GM12878 (cell line): ENCODE results near the gene ATP6AP2. TPM values are rescaled to one million over a fixed set of nuclear protein-coding genes. Genes with fewer than 3 reads are reported as not detected.

ENCODE experiments used
- ATAC-seq: fragments of 200-7000 bp; cut with Tn5 transposase; 3 replicates; pipeline ENCODE4 v1.9.1; 2020; ENCODE audit warnings: mild to moderate bottlenecking, moderate library complexity
- BruUV-seq: library from RNA; stranded (reverse); fragments of 400-500 nt; replicated peaks from 2 replicates; lab custom pipeline; 2021; lab: Mats Ljungman, UMichigan
- CTCF ChIA-PET: fragments of 300-600 bp; sonication (Branson Sonifier 250); formaldehyde crosslinking; extraction: SDS; loops from one replicate; lab custom pipeline; 2021; ENCODE audit warnings: inconsistent platforms; lab: Yijun Ruan, JAX
- POLR2A ChIA-PET: fragments of 350-600 bp; formaldehyde crosslinking; extraction: SDS; loops from one replicate; lab custom pipeline; 2021; ENCODE audit warnings: inconsistent platforms; lab: Charles Lee
- RAD21 ChIA-PET: fragments of 300-600 bp; sonication (Branson Sonifier 250); formaldehyde crosslinking; loops from one replicate; lab custom pipeline; 2023; ENCODE audit warnings: antibody characterized with exemption; ENCODE audit not compliant: unreplicated experiment; lab: Charles Lee
- SMC1A ChIA-PET: fragments of 300-600 bp; sonication (Branson Sonifier 250); formaldehyde crosslinking; loops from one replicate; lab custom pipeline; 2023; ENCODE audit not compliant: unreplicated experiment, uncharacterized antibody; lab: Charles Lee
- DNase-seq: peaks from one replicate; pipeline ENCODE4 v3.0.0-alpha.2; 2011; ENCODE audit warnings: low read depth, low spot score
- FAIRE-seq: peaks from 3 replicates; lab custom pipeline; 2011; peaks lifted over from hg19 to GRCh38; lab: Jason Lieb, UNC
- H2AFZ ChIP-seq: 2 replicates; pipeline ENCODE4 v1.6.0; 2011; ENCODE audit warnings: low read depth, low read length, control low read depth; ENCODE audit not compliant: control insufficient read depth
- H3K27ac ChIP-seq: 2 replicates; pipeline ENCODE4 v1.5.1; 2011; ENCODE audit warnings: control low read depth; ENCODE audit not compliant: control insufficient read depth, insufficient read depth
- H3K27me3 ChIP-seq, 2 experiments: replicated peaks in 1 of 2; 2 replicates each; pipeline versions ENCODE4 v1.6.0 to v1.6.1; 2011; ENCODE audit warnings: low read length in 1 of 2; ENCODE audit not compliant: control insufficient read depth in 2 of 2, insufficient read depth in 2 of 2
- H3K36me3 ChIP-seq, 2 experiments: 2 replicates each; pipeline ENCODE4 v1.5.1; 2011; ENCODE audit warnings: low read length in 1 of 2; ENCODE audit not compliant: control insufficient read depth in 2 of 2, insufficient read depth in 2 of 2
- H3K4me1 ChIP-seq: 2 replicates; pipeline ENCODE4 v1.6.1; 2011; ENCODE audit warnings: mild to moderate bottlenecking, low read length, moderate library complexity, mixed read lengths; ENCODE audit not compliant: control insufficient read depth, insufficient read depth
- H3K4me2 ChIP-seq: 2 replicates; pipeline ENCODE4 v1.6.0; 2011; ENCODE audit warnings: control low read depth; ENCODE audit not compliant: control insufficient read depth, insufficient read depth
- H3K4me3 ChIP-seq: fragments of 200-600 bp; sonication (generic); 2 replicates; pipeline ENCODE4 v1.5.1; 2016
- H3K79me2 ChIP-seq: 2 replicates; pipeline ENCODE4 v1.6.0; 2011; ENCODE audit warnings: low read length; ENCODE audit not compliant: control insufficient read depth, insufficient read depth
- H3K9ac ChIP-seq: 2 replicates; pipeline ENCODE4 v1.8.0; 2011; ENCODE audit warnings: low read length, control low read depth, mixed read lengths; ENCODE audit not compliant: control insufficient read depth, insufficient read depth
- H3K9me3 ChIP-seq: replicated peaks from 3 replicates; pipeline ENCODE4 v1.5.1; 2011; ENCODE audit warnings: mild to moderate bottlenecking, low read length; ENCODE audit not compliant: control insufficient read depth, insufficient read depth
- H4K20me1 ChIP-seq: 2 replicates; pipeline ENCODE4 v1.6.0; 2011; ENCODE audit not compliant: control insufficient read depth, insufficient read depth
- REST ChIP-seq: IDR thresholded peaks from 2 replicates; pipeline ENCODE4 v1.6.1; 2012; ENCODE audit warnings: mild to moderate bottlenecking, low read depth, low read length
- ZBTB4 ChIP-seq: fragments of 450-650 bp; formaldehyde crosslinking; IDR thresholded peaks from 2 replicates; pipeline ENCODE4 v1.4.0; 2022; ENCODE audit warnings: mild to moderate bottlenecking, moderate library complexity
- ZNF24 ChIP-seq: fragments of 450-650 bp; IDR thresholded peaks from 2 replicates; pipeline ENCODE4 v1.6.1; 2017; ENCODE audit warnings: antibody characterized with exemption, mild to moderate bottlenecking
- ZNF592 ChIP-seq: fragments of 450-650 bp; IDR thresholded peaks from 2 replicates; pipeline ENCODE4 v1.6.1; 2017; ENCODE audit warnings: mild to moderate bottlenecking, moderate library complexity
- ZNF687 ChIP-seq: fragments of 450-650 bp; IDR thresholded peaks from 2 replicates; pipeline ENCODE4 v1.6.1; 2017; ENCODE audit warnings: mild to moderate bottlenecking, moderate library complexity
- WGBS: methylation state at CpG from one replicate; pipeline ENCODE4 v1.1.6; 2016; ENCODE audit warnings: low lambda C conversion rate; ENCODE audit not compliant: insufficient replicate concordance, insufficient coverage; ENCODE audit errors: missing lambda C conversion rate; 5-methylcytosine and 5-hydroxymethylcytosine counted together
- in situ Hi-C: fragments of 300-500 bp; cut with MboI; formaldehyde crosslinking; loops from 9 replicates; pipeline ENCODE4 v1.14.3; 2018; ENCODE audit warnings: mixed read lengths
- intact Hi-C: fragments of 100-400 bp; cut with micrococcal nuclease; formaldehyde crosslinking; loops from one replicate; pipeline ENCODE4 v1.14.2; 2022; ENCODE audit not compliant: unreplicated experiment
- polyA plus RNA-seq, 11 experiments: library from polyadenylated mRNA; depleted of rRNA in 4 of 11; unstranded in 6 of 11; stranded (reverse) in 5 of 11; fragments of >200 nt; fragmentation: Nextera tagmentation in 4 of 11; fragmentation: Illumina TruSeq in 1 of 11; extraction: Ambion mirVana in 4 of 11; extraction: Trizol in 1 of 11; gene quantifications; 1 replicate in 1 of 11; 2 replicates in 10 of 11; pipeline versions ENCODE4 v1.2.1 to v1.2.3, GENCODE V29; 2011 to 2016; ENCODE audit warnings: inconsistent platforms in 2 of 11, missing spikeins in 2 of 11, low read depth in 1 of 11
- total RNA-seq, 4 experiments: library from RNA; depleted of rRNA in 3 of 4; stranded (reverse); fragments of >200 nt in 3 of 4; fragmentation: Illumina TruSeq in 1 of 4; extraction: Trizol in 1 of 4; gene quantifications; 2 replicates each; pipeline versions ENCODE4 v1.2.1 to v1.2.3, GENCODE V29; 2013 to 2021

ATP6AP2 gene
- total and polyA plus RNA-seq, 10 of the 15 experiments (the other 5 are each of a cell fraction or from before 2014, with no cell fraction given) = 36.3 to 141 (median 56.0) TPM

- ChIA-PET RAD21 (interaction anchor here (2.3 kb wide), 1 partner anchor 27 kb away, joined by 18 read pairs; no protein-coding TSS in a partner anchor), CTCF (interaction anchor here (0.9 to 5.4 kb wide), 4 partner anchors 9 to 77 kb away, joined by 3 to 50 read pairs (median 6); partner anchors contain the start of gene ATP6AP2), POLR2A (interaction anchor here (1.0 kb wide), 1 partner anchor 9 kb away, joined by 4 read pairs; the partner anchor contains the start of gene ATP6AP2), SMC1A (no interaction called here)
- in situ Hi-C loops = no loop called here
- DNase-seq (no peak), FAIRE-seq (no peak), ATAC-seq (no peak)
- Histone ChIP-seq H2AFZ (no peak overlapping the region), H4K20me1 (no peaks in the 10 kb centered on the region), H3K4me3 (no peak overlapping the region), H3K9me3 (no peaks in the 10 kb centered on the region), H3K4me1 (peaks cover 7% of the 10 kb centered on the region), H3K4me2 (no peak overlapping the region; the same call in 1 of the 2 replicates), H3K36me3 (no peaks in the 10 kb centered on the region), H3K9ac (no peak overlapping the region), H3K27ac (peak overlapping the region; percentile 67; the same call in 1 of the 2 replicates), H3K27me3 (no peaks in the 10 kb centered on the region; a peak in 1 of 4 replicates), H3K79me2 (no peaks in the 10 kb centered on the region)
- 77% methylated on average over 3 of the region's 3 CpGs for whole genome bisulfite sequencing
- TF ChIP-seq REST = no peak
- TF ChIP-seq ZBTB4 (CRISPR knock-in tag) = peak; percentile 69; the same call in 1 of the 2 replicates
- peak; percentile 91 for TF ChIP-seq ZNF592
- peak; percentile 65 for TF ChIP-seq ZNF24
- peak; percentile 59 for TF ChIP-seq ZNF687
- no TSS peak for BruUV-seq
- intact Hi-C loops = loop anchor here (5.0 kb wide), 1 partner anchor 76 kb away; the partner anchor contains the start of gene CXorf38
Measured at GRCh38 chrX:40571600-40571999, 9.2 kb upstream of the ATP6AP2 start.
